WTC11 (cell line): Measurements from ENCODE around the gene RSPO1. TPM values are rescaled to one million over a fixed set of nuclear protein-coding genes. Genes with fewer than 3 reads are reported as not detected.

Experiments
- ATAC-seq: fragments of 200-7000 bp; cut with Tn5 transposase; 2 replicates; pipeline ENCODE4 v1.10.0; 2021; ENCODE audit warnings: mild to moderate bottlenecking, moderate library complexity
- CTCF ChIA-PET: fragments of 300-600 bp; sonication (Branson Sonifier 250); formaldehyde crosslinking; loops from one replicate; lab custom pipeline; 2021; ENCODE audit warnings: antibody characterized with exemption; lab: Charles Lee
- POLR2A ChIA-PET: fragments of 350-600 bp; sonication (Branson Sonifier 250); formaldehyde crosslinking; loops from one replicate; lab custom pipeline; 2021; ENCODE audit warnings: antibody characterized with exemption; lab: Charles Lee
- DNase-seq: peaks from one replicate; pipeline ENCODE4 v3.0.0; 2021; ENCODE audit warnings: low spot score
- H3K27ac Mint-ChIP-seq: 2 replicates; pipeline ENCODE4 v1.8.0; 2021; ENCODE audit warnings: mixed read lengths
- H3K27me3 Mint-ChIP-seq: 2 replicates; pipeline ENCODE4 v1.8.0; 2021; ENCODE audit warnings: low read depth, mild to moderate bottlenecking, moderate library complexity, mixed read lengths
- H3K36me3 Mint-ChIP-seq: 2 replicates; pipeline ENCODE4 v1.8.0; 2021; ENCODE audit warnings: mixed read lengths
- H3K4me1 Mint-ChIP-seq: 2 replicates; pipeline ENCODE4 v1.8.0; 2022; ENCODE audit warnings: mixed read lengths
- H3K4me3 Mint-ChIP-seq: 2 replicates; pipeline ENCODE4 v1.8.0; 2021; ENCODE audit warnings: mild to moderate bottlenecking, moderate library complexity, mixed read lengths
- H3K9me3 Mint-ChIP-seq: 2 replicates; pipeline ENCODE4 v1.8.0; 2021; ENCODE audit warnings: mixed read lengths
- ATF1 ChIP-seq: sonication (generic); formaldehyde crosslinking; IDR thresholded peaks from 2 replicates; pipeline ENCODE4 v1.8.1; 2023; ENCODE audit warnings: mild to moderate bottlenecking, moderate library complexity, missing genetic modification reagents
- ATF3 ChIP-seq: sonication (generic); formaldehyde crosslinking; conservative IDR thresholded peaks from 2 replicates; pipeline ENCODE4 v1.8.1; 2022; ENCODE audit warnings: mild to moderate bottlenecking, missing genetic modification reagents
- CTCF ChIP-seq: fragments of 200-600 bp; IDR thresholded peaks from 2 replicates; pipeline ENCODE4 v1.8.0; 2022; ENCODE audit warnings: antibody characterized with exemption
- ESRRA ChIP-seq: sonication (generic); formaldehyde crosslinking; IDR thresholded peaks from 2 replicates; pipeline ENCODE4 v1.8.1; 2022; ENCODE audit warnings: mild to moderate bottlenecking, missing genetic modification reagents, borderline replicate concordance
- ETV6 ChIP-seq: sonication (generic); formaldehyde crosslinking; IDR thresholded peaks from 2 replicates; pipeline ENCODE4 v1.8.1; 2022; ENCODE audit warnings: mild to moderate bottlenecking, missing genetic modification reagents
- FOXP4 ChIP-seq: sonication (generic); formaldehyde crosslinking; IDR thresholded peaks from 2 replicates; pipeline ENCODE4 v1.8.0; 2022; ENCODE audit warnings: mild to moderate bottlenecking, missing genetic modification reagents
- GABPB1 ChIP-seq: sonication (generic); formaldehyde crosslinking; IDR thresholded peaks from 2 replicates; pipeline ENCODE4 v1.8.1; 2023; ENCODE audit warnings: mild to moderate bottlenecking, missing genetic modification reagents
- JAZF1 ChIP-seq: fragments of 250-450 bp; sonication (Bioruptor Pico); IDR thresholded peaks from 2 replicates; pipeline ENCODE4 v1.9.0; 2021; ENCODE audit warnings: moderate library complexity, mild to moderate bottlenecking, inconsistent platforms
- JUN ChIP-seq: sonication (generic); formaldehyde crosslinking; IDR thresholded peaks from 2 replicates; pipeline ENCODE4 v1.8.0; 2023; ENCODE audit warnings: mild to moderate bottlenecking, missing genetic modification reagents
- MXD4 ChIP-seq: fragments of 250-450 bp; sonication (Bioruptor Pico); IDR thresholded peaks from 2 replicates; pipeline ENCODE4 v1.8.0; 2021; ENCODE audit warnings: mild to moderate bottlenecking, moderate library complexity, borderline replicate concordance
- NFYB ChIP-seq: sonication (generic); formaldehyde crosslinking; conservative IDR thresholded peaks from 2 replicates; pipeline ENCODE4 v1.8.0; 2022; ENCODE audit warnings: low read depth, missing genetic modification reagents
- NR3C1 ChIP-seq: sonication (generic); formaldehyde crosslinking; conservative IDR thresholded peaks from 2 replicates; pipeline ENCODE4 v1.8.1; 2023; ENCODE audit warnings: low read depth, mild to moderate bottlenecking, missing genetic modification reagents
- PREB ChIP-seq: sonication (generic); formaldehyde crosslinking; IDR thresholded peaks from 2 replicates; pipeline ENCODE4 v1.8.1; 2022; ENCODE audit warnings: mild to moderate bottlenecking, missing genetic modification reagents, moderate library complexity, borderline replicate concordance
- RELA ChIP-seq: sonication (generic); formaldehyde crosslinking; IDR thresholded peaks from 2 replicates; pipeline ENCODE4 v1.8.1; 2022; ENCODE audit warnings: missing genetic modification reagents, mild to moderate bottlenecking, borderline replicate concordance
- RORB ChIP-seq: fragments of 250-450 bp; sonication (Bioruptor Pico); IDR thresholded peaks from 2 replicates; pipeline ENCODE4 v1.9.0; 2021; ENCODE audit warnings: mild to moderate bottlenecking
- STAT6 ChIP-seq: sonication (generic); formaldehyde crosslinking; conservative IDR thresholded peaks from 2 replicates; pipeline ENCODE4 v1.8.1; 2023; ENCODE audit warnings: mild to moderate bottlenecking, low read depth, missing genetic modification reagents, moderate library complexity
- TCF7 ChIP-seq: sonication (generic); formaldehyde crosslinking; IDR thresholded peaks from 2 replicates; pipeline ENCODE4 v1.8.0; 2022; ENCODE audit warnings: mild to moderate bottlenecking, low read depth, missing genetic modification reagents, moderate library complexity
- TP53 ChIP-seq: sonication (generic); formaldehyde crosslinking; IDR thresholded peaks from 2 replicates; pipeline ENCODE4 v1.8.1; 2023; ENCODE audit warnings: mild to moderate bottlenecking, missing genetic modification reagents
- ZNF121 ChIP-seq: sonication (generic); formaldehyde crosslinking; IDR thresholded peaks from 2 replicates; pipeline ENCODE4 v1.8.0; 2023; ENCODE audit warnings: missing genetic modification reagents
- ZNF138 ChIP-seq: sonication (generic); formaldehyde crosslinking; conservative IDR thresholded peaks from 2 replicates; pipeline ENCODE4 v1.8.1; 2022; ENCODE audit warnings: mild to moderate bottlenecking, moderate library complexity, missing genetic modification reagents
- ZNF232 ChIP-seq: sonication (generic); formaldehyde crosslinking; IDR thresholded peaks from 2 replicates; pipeline ENCODE4 v1.8.0; 2022; ENCODE audit warnings: mild to moderate bottlenecking, missing genetic modification reagents
- ZNF317 ChIP-seq: sonication (generic); formaldehyde crosslinking; IDR thresholded peaks from 2 replicates; pipeline ENCODE4 v1.8.1; 2023; ENCODE audit warnings: low read depth, mild to moderate bottlenecking, moderate library complexity, missing genetic modification reagents, borderline replicate concordance
- ZNF423 ChIP-seq: fragments of 250-450 bp; sonication (Bioruptor Pico); IDR thresholded peaks from 2 replicates; pipeline ENCODE4 v2.1.2; 2022; ENCODE audit warnings: mild to moderate bottlenecking, moderate library complexity
- ZNF671 ChIP-seq: fragments of 250-450 bp; sonication (Bioruptor Pico); IDR thresholded peaks from 2 replicates; pipeline ENCODE4 v1.8.0; 2021; ENCODE audit warnings: mild to moderate bottlenecking
- total RNA-seq: library from RNA; stranded (reverse); gene quantifications from 3 replicates; pipeline ENCODE4 v1.2.3, GENCODE V29; 2021
- TF ChIP-seq, protein P1 (sequence below): sonication (generic); formaldehyde crosslinking; IDR thresholded peaks from 2 replicates; pipeline ENCODE4 v1.8.1; 2023; ENCODE audit warnings: mild to moderate bottlenecking, missing genetic modification reagents
- TF ChIP-seq, protein P2 (sequence below): sonication (generic); formaldehyde crosslinking; IDR thresholded peaks from 2 replicates; pipeline ENCODE4 v1.8.1; 2023; ENCODE audit warnings: mild to moderate bottlenecking, missing genetic modification reagents, moderate library complexity

RSPO1 gene
- total RNA-seq, 1 experiment from 2014 or later, result 0.13 TPM

DNA sequence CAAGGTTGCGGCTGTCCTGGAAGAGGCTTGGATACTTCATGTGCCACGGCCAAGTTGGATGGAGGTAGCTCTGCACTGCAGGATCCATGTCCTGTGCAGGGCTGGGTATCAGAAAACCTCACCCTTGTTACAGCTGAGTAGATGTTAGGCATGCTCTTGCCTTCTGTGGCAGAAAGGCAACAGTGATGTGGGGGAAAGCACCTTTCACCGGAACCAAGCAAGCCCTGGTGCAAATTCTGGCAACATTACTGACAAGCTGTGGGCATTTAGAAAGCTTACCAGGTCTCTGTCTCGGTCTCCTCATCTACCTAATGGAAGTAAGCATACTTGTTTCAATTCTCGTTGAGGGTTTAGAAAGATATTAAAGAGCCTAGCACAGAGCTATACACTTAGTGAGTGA, 43.1 kb upstream of the RSPO1 start:
- H3K4me1 Mint-ChIP-seq, result 0 out of 2 replicates have a peak, but pooled peaks cover 3% of the 10 kb centered on the region
- H3K4me3 Mint-ChIP-seq, result no peak overlapping the region
- POLR2A ChIA-PET, result no interaction called here
- H3K27me3 Mint-ChIP-seq, result no peaks in the 10 kb centered on the region; the same call in 1 of the 2 replicates
- DNase-seq (no peak), ATAC-seq (no peak)
- H3K36me3 Mint-ChIP-seq, result peaks cover 6% of the 10 kb centered on the region
- CTCF ChIA-PET, result interaction anchor here (0.9 kb wide), 1 partner anchor 75 kb away, joined by 3 read pairs; no protein-coding TSS in a partner anchor
- no peaks in the 10 kb centered on the region for H3K9me3 Mint-ChIP-seq
- TF ChIP-seq, protein P1, sequence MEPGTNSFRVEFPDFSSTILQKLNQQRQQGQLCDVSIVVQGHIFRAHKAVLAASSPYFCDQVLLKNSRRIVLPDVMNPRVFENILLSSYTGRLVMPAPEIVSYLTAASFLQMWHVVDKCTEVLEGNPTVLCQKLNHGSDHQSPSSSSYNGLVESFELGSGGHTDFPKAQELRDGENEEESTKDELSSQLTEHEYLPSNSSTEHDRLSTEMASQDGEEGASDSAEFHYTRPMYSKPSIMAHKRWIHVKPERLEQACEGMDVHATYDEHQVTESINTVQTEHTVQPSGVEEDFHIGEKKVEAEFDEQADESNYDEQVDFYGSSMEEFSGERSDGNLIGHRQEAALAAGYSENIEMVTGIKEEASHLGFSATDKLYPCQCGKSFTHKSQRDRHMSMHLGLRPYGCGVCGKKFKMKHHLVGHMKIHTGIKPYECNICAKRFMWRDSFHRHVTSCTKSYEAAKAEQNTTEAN (CRISPR knock-in tag), result no peak
- TF ChIP-seq ZNF317 (CRISPR knock-in tag), result no peak
- TF ChIP-seq, protein P2, sequence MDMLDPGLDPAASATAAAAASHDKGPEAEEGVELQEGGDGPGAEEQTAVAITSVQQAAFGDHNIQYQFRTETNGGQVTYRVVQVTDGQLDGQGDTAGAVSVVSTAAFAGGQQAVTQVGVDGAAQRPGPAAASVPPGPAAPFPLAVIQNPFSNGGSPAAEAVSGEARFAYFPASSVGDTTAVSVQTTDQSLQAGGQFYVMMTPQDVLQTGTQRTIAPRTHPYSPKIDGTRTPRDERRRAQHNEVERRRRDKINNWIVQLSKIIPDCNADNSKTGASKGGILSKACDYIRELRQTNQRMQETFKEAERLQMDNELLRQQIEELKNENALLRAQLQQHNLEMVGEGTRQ, result no peak
- TF ChIP-seq ZNF138, result no peak
- TF ChIP-seq ATF3, result no peak
- no peak for TF ChIP-seq ZNF671 (CRISPR knock-in tag)
- no peak for TF ChIP-seq STAT6 (CRISPR knock-in tag)
- no peak for TF ChIP-seq JUN
- no peak for TF ChIP-seq NFYB (CRISPR knock-in tag)
- no peak for TF ChIP-seq FOXP4 (CRISPR knock-in tag)
- no peak for TF ChIP-seq JAZF1 (CRISPR knock-in tag)
- H3K27ac Mint-ChIP-seq, result no peak overlapping the region

DNA sequence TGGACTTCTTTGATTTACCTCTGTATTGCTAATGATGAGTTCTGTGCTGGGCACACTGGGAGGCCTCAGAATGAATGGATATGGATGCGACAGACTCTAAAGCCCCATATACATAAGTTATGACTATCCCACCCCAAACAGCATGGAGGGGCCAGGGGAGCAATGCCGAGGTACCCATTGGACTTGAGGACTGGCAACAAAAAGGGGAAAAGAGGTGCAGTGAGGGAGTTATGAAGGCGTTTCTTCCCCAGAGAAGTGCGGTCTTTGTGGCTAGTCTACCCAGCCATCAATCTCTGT, 42.4 kb upstream of the RSPO1 start:
- TF ChIP-seq MXD4, result no peak
- no peak for TF ChIP-seq ZNF423
- no peak for TF ChIP-seq CTCF
- no peak for TF ChIP-seq ATF1 (CRISPR knock-in tag)
- no peak for TF ChIP-seq RELA (CRISPR knock-in tag)
- no peak for TF ChIP-seq ESRRA (CRISPR knock-in tag)
- TF ChIP-seq ZNF232, result no peak
- TF ChIP-seq PREB (CRISPR knock-in tag), result no peak
- TF ChIP-seq ZNF138, result no peak
- no peak for TF ChIP-seq GABPB1 (CRISPR knock-in tag)
- no peak for TF ChIP-seq ZNF317 (CRISPR knock-in tag)
- no peak for TF ChIP-seq RORB (CRISPR knock-in tag)
- no peak for TF ChIP-seq ZNF121 (CRISPR knock-in tag)
- no peak for TF ChIP-seq TP53 (CRISPR knock-in tag)
- no peak for TF ChIP-seq TCF7 (CRISPR knock-in tag)
- TF ChIP-seq NR3C1 (CRISPR knock-in tag), result no peak
- TF ChIP-seq ETV6 (CRISPR knock-in tag), result no peak
- TF ChIP-seq, all 79 proteins: peak for 0
- Mint-ChIP-seq H3K4me3 (no peak overlapping the region), H3K36me3 (peaks cover under 1% of the 10 kb centered on the region), H3K27ac (no peak overlapping the region), H3K27me3 (no peaks in the 10 kb centered on the region; the same call in 1 of the 2 replicates), H3K9me3 (no peaks in the 10 kb centered on the region), H3K4me1 (0 out of 2 replicates have a peak, but pooled peaks cover 3% of the 10 kb centered on the region)
- CTCF ChIA-PET, result interaction anchor here (1.4 to 1.9 kb wide), 3 partner anchors 13 to 74 kb away, joined by 3 to 8 read pairs (median 4); a partner anchor contains a TSS
- no peak for ATAC-seq
- no peak for DNase-seq
- POLR2A ChIA-PET, result no interaction called here
